ENCODE measurements around the gene TAPBP. TPM values are rescaled to one million over a fixed set of nuclear protein-coding genes. Genes with fewer than 3 reads are reported as not detected.

TAPBP gene
- total RNA-seq, 1 donor from 2014 or later, result 144 TPM

DNA sequence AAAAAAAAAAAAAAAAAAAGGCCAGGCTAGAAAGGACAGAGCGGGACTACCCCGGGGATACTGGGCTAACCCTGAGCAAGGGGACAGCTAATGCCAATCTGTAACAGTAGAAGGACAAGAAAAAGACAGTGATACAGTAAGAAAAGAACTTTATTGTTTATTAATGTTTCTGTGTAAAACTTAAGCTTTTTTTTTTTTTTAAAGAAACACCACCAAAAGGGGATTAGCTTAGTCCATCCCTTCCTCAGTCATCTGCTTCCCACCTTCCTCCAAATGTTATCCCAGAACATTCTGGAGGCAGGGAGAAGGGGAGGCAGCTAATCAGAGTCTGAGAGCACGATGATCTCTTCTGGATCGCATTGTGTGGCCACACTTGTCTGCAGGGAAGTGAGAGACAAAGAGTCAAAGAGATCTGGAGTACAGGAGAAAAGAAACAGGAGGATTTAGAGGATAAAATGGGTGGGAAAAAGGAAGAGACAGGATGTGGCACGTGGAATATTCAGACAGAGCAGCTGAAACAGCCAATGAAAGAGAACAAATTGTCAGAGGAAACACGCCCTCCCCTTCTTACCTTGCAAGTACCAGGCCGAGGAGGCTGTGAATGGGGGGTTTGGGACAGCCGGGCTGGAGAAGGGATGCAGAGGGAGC, 4.7 kb upstream of the TAPBP start:
- H3K4me3 ChIP-seq (ENCODE audit: low read depth, low read length), result peak overlapping the region; percentile 61
- TF ChIP-seq, protein P1, sequence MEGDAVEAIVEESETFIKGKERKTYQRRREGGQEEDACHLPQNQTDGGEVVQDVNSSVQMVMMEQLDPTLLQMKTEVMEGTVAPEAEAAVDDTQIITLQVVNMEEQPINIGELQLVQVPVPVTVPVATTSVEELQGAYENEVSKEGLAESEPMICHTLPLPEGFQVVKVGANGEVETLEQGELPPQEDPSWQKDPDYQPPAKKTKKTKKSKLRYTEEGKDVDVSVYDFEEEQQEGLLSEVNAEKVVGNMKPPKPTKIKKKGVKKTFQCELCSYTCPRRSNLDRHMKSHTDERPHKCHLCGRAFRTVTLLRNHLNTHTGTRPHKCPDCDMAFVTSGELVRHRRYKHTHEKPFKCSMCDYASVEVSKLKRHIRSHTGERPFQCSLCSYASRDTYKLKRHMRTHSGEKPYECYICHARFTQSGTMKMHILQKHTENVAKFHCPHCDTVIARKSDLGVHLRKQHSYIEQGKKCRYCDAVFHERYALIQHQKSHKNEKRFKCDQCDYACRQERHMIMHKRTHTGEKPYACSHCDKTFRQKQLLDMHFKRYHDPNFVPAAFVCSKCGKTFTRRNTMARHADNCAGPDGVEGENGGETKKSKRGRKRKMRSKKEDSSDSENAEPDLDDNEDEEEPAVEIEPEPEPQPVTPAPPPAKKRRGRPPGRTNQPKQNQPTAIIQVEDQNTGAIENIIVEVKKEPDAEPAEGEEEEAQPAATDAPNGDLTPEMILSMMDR (conservative IDR thresholded peaks at IDR 0.05; ENCODE audit: low read depth, low read length), result no peak
- DNase-seq (ENCODE audit: low read depth), result no peak

DNA sequence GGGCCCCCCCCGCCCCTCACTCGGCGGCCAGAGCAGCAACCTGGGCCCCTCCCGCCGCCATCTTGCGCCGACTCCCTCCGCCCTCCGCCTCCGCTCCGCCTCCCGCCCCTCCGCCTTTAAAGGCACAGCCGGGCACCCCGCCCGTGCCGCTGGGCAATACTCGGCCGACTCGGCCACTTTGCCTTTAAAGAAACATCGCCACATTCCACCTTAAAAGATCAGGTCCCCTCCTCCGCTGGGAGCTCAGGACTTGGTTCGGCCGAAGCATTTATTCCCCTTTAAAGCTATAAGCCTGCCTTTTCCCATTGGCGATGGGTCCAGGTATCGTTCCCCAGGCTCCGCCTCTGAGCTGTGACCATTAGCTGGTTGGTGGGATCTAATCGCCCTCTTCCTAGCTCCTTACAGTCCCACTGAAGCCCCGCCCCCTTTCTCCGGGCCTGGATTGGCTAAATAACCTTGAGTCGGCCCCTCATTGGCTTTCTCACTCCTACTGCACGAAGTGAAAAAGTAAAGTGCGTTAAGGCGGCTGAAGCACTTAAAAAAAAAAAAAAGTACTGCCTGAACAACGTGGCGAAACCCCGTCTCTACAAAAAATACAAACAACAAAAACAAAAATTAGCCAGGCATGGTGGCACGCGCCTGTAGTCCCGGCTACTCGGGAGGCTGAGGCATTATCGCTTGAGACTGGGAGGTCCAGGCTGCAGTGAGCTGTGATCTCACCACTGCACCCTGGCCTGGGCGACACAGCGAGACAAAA, 4.0 kb upstream of the TAPBP start, which contains the start of gene ZBTB22:
Gene ZBTB22, minus strand, starts transcription at position 76 of the 757 bp plus-strand sequence. CDS start 828 bp downstream, outside the sequence.
- TF ChIP-seq, protein P1 (conservative IDR thresholded peaks at IDR 0.05; ENCODE audit: low read depth, low read length), result no peak
- peak within 1 kb of the TSS; percentile 61 for H3K4me3 ChIP-seq (ENCODE audit: low read depth, low read length)
- peak; percentile 97 for DNase-seq (ENCODE audit: low read depth)

DNA sequence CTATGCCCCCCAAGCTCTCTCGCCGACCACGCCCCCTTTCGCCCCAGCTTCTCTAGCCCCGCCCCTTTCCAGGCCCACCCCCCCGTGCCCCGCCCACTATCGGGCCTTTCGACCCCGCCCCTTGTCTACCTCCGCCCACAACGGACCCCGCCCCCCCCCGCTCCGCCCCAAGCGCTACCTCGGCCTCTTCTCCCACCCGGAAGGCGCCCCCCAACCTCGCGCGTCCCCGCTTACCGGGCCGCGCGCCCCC, 3.5 kb upstream of the TAPBP start:
- TF ChIP-seq, protein P1 (conservative IDR thresholded peaks at IDR 0.05; ENCODE audit: low read depth, low read length), result no peak
- DNase-seq (ENCODE audit: low read depth), result no peak
- peak overlapping the region; percentile 61 for H3K4me3 ChIP-seq (ENCODE audit: low read depth, low read length)

DNA sequence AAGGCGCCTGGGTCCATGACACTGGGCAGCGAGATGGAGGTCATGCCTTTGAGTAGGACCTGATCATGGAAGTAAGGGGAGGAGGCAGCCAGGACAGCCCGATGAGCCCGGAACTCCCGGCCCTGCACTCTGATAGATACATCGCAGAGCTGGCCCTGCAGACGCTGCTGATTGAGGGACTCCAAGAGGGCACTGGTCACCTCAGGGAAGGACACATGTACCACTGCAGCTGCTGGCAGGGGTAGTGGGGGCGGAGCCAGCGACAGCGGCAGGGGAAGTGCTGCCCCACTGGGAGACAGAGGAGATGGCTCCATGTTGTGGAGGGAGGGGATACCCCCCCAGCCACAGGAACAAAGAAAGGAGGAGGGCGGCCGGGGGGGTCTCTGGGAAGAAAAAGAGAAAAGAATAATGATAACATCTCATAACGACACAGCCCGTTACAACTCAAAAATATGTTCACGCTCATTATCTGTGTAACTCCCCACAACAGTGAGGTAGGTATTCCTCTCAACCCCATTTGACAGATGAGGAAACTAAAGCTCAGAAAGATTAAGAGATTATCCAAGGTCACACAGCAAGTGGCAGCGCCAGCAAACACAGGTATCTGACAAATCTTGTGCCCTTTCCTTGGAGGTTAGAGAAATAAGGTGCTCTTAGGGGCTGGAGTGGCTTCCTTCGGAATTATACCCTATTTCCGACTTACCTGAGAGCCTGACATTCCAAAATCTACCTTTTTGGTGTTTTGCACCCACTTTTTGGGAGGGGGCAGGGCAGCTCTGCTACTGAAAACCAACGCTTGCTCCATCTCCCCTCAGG, 2.9 kb upstream of the TAPBP start:
- TF ChIP-seq, protein P1 (conservative IDR thresholded peaks at IDR 0.05; ENCODE audit: low read depth, low read length), result no peak
- H3K4me3 ChIP-seq (ENCODE audit: low read depth, low read length), result peak overlapping the region; percentile 61
- DNase-seq (ENCODE audit: low read depth), result no peak

DNA sequence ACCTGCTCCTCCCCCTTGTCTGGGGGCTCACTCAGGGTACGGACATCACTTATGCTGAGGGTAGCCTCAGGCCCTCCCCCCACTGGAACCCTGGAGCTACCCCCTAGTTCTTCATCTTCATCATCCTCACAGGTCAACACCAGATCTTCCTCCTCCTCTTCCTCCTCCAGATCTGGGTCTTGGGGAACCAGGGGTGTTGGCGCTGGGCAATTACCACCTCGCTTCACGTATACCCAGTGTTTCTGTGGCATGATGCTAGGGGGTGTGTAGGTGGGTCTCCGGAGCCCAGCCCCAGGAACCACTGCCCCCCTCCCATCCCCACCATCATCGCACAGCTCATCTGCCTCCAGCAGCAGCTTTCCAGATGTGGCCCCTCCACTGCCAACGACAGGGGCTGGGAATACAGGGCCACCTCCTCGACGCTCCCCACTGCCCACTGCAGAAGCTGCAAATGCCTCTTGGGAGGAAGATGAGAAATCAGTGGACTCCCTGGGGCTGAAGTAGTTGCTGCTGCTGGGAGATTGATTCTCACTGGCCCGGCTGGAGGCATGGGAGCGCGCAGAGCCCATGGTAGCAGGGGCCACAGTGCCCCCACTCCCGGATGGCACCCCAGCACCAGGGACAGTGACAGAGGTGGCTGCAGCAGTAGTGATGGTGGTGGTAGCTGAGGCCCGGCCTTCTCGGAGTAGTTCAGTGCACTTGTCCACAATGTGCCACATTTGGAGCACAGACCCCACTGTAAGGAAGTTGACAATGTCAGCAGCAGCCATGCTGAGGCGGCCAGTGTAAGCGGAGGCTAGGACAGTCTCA, 2.1 kb upstream of the TAPBP start:
- TF ChIP-seq, protein P1 (conservative IDR thresholded peaks at IDR 0.05; ENCODE audit: low read depth, low read length), result no peak
- H3K4me3 ChIP-seq (ENCODE audit: low read depth, low read length), result no peak overlapping the region
- DNase-seq (ENCODE audit: low read depth), result no peak

DNA sequence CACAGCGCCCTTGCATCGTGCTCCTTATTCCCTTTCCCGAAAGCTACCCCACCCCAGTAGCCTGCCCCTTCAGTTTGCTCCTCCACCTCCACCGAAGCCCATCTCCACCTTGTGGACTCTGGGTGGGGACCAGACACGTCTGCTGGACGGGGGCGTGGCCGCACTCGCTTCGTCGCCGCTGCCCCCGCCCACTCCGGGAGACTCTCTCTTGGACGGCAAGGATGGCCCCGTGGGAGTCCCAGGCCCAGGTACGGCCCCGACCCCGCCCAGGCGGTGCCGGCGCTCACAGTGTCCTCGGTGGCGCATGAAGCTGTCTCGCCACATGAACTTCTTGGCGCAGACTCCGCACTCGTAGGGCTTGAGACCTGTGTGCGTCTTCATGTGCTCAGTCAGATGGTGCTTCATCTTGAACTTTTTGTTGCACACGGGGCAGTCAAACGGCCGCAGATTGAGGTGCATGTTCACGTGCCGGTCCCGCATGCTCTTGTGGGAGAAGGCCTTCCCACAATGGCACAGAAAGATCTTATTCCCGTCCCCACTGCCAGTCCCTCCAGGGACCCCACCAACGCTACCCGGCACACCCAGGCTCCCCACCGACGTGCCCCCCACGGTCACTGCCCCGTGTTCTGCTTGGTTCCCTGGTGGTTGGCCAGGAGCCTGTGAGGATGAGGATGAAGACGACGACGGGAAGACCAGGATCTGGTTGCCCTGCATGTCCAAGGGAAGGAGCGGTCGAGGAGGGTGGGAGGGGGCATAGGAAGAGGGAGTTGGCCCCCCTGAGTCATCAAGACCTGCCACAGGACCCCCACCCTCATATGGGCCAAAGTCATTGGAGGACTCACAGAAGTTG, 1.3 kb upstream of the TAPBP start:
- peak overlapping the region; percentile 74 for H3K4me3 ChIP-seq (ENCODE audit: low read depth, low read length)
- DNase-seq (ENCODE audit: low read depth), result no peak
- TF ChIP-seq, protein P1 (conservative IDR thresholded peaks at IDR 0.05; ENCODE audit: low read depth, low read length), result no peak

Data from epithelial cell of proximal tubule (primary cell).